Muscle layer of colon (tissue), 2 donors: Measurements from ENCODE around the gene UBE2G1.
"Not testable (repeated sequence)": the region's sequence is repeated elsewhere in the genome, so short reads cannot be mapped to it uniquely, and the experiment has no call there.

ENCODE experiments used
- H3K27ac ChIP-seq: one replicate; pipeline ENCODE4 v1.7.0; 2013; ENCODE audit warnings: low read depth, mild to moderate bottlenecking, low read length, moderate library complexity
- H3K27me3 ChIP-seq, 2 donors: one replicate each; pipeline ENCODE4 v1.7.0; 2013; ENCODE audit warnings: low read length in 2 of 2, mild to moderate bottlenecking in 2 of 2; ENCODE audit not compliant: insufficient read depth in 2 of 2, control insufficient read depth in 1 of 2
- H3K36me3 ChIP-seq: one replicate; pipeline ENCODE4 v1.7.0; 2013; ENCODE audit warnings: mild to moderate bottlenecking, low read length; ENCODE audit not compliant: insufficient read depth
- H3K4me1 ChIP-seq: one replicate; pipeline ENCODE4 v1.7.0; 2013; ENCODE audit warnings: mild to moderate bottlenecking, low read length; ENCODE audit not compliant: insufficient read depth
- H3K4me3 ChIP-seq, 2 donors: one replicate each; pipeline ENCODE4 v1.7.0; 2013; ENCODE audit warnings: low read length in 2 of 2, low read depth in 1 of 2, mild to moderate bottlenecking in 1 of 2, moderate library complexity in 1 of 2
- H3K9ac ChIP-seq: one replicate; pipeline ENCODE4 v1.7.0; 2013; ENCODE audit warnings: low read length
- H3K9me3 ChIP-seq: one replicate; pipeline ENCODE4 v1.7.0; 2013; ENCODE audit warnings: mild to moderate bottlenecking, low read length
- donor health status: abdominal sarcoma.
- donor health status: Adenocarcinoma of cecum.

The UBE2G1 gene

DNA sequence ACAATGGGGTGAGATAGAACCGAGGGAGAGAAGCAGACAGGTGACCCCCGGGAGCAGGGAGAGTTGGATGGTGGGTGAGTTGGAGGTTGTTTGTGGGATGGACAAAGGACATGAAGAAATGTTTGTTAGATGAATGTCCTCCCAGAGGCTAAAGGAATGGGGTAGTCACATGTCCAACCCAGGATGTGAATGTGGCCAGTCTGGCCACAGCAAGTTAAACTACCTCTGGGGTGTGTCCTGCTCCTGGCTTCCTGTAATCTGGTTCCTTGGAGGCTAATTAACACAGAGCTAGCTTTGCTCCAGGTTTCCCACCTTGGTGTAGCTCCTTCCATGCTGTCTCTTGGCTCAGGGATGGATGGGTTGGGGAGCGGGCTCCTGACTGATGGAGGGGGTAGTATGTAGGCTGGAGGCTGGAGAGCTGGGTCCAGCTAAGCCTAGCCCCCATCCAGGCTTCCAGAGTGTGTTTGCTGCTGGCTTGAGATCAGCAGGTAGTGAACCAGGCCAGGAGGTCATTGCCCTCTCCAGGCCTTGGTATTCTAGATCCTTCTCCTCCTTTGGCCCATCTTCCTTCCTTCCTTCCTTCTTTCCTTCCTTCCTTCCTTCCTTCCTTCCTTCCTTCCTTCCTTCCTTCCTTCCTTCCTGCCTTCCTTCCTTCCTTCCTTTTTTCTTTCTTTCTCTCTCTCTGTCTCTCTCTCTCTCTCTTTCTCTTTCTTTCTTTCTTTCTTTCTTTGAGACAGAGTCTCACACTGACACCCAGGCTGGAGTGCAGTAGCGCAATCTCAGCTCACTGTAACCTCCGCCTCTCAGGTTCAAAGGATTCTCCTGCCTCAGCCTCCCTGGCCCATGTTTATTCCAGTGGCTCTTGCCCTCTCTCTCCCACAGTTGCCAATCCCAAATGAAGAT, 28.0 kb upstream of the UBE2G1 start:
- H3K4me3 ChIP-seq, result no peak overlapping the region
- no peaks in the 10 kb centered on the region for H3K4me1 ChIP-seq
- no peak overlapping the region for H3K9ac ChIP-seq
- H3K27me3 ChIP-seq, result no peaks in the 10 kb centered on the region
- H3K27ac ChIP-seq, result no peak overlapping the region
- H3K9me3 ChIP-seq, result no peaks in the 10 kb centered on the region
- H3K36me3 ChIP-seq, result no peaks in the 10 kb centered on the region

DNA sequence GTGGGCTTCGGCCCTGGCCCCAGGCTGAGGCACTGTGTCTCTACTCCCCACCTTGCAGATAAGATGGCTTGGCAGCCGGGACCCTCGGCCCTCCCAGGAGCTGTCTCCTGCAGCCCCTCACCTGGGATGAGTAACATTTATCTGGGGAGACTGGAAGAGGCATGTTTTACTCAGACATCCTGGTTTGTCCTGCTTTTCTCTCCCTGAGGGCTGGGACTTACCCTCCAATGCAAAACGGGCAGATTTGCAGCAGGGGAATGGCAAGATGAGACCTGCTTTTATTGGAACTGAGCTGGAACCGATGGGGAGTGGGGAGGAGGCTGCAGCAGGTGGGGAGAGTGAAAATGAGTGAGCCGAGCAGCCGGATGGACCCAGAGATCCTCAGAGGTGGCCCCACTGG, 27.3 kb upstream of the UBE2G1 start:
- H3K4me3 ChIP-seq, result no peak overlapping the region
- no peaks in the 10 kb centered on the region for H3K4me1 ChIP-seq
- no peaks in the 10 kb centered on the region for H3K9me3 ChIP-seq
- no peaks in the 10 kb centered on the region for H3K36me3 ChIP-seq
- no peak overlapping the region for H3K27ac ChIP-seq
- no peak overlapping the region for H3K9ac ChIP-seq
- no peaks in the 10 kb centered on the region for H3K27me3 ChIP-seq

DNA sequence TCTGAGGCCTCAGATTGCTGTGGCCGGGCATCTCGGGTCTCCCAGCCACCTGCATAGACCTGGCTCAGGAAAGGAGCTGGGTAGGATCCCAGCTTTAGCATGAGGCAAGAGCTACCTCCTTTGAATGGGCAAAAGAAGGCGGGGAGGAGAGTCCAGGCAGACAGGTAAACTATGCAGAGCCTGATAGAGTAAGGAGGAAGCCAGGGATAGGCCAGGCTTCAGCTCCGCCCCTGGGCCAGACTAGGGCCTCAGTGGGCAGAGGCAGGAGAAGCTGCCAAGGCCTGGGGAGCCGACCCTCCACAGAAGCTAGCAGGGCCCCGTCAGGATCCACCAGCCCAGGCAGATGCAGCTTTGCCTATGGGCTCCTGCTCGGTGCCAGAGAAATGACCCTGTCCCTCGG, 22.6 kb upstream of the UBE2G1 start:
- H3K36me3 ChIP-seq, result no peaks in the 10 kb centered on the region
- H3K4me1 ChIP-seq, result no peaks in the 10 kb centered on the region
- H3K9me3 ChIP-seq, result no peaks in the 10 kb centered on the region
- H3K4me3 ChIP-seq, result no peak overlapping the region
- no peak overlapping the region for H3K27ac ChIP-seq
- no peak overlapping the region for H3K9ac ChIP-seq
- H3K27me3 ChIP-seq, result no peaks in the 10 kb centered on the region

DNA sequence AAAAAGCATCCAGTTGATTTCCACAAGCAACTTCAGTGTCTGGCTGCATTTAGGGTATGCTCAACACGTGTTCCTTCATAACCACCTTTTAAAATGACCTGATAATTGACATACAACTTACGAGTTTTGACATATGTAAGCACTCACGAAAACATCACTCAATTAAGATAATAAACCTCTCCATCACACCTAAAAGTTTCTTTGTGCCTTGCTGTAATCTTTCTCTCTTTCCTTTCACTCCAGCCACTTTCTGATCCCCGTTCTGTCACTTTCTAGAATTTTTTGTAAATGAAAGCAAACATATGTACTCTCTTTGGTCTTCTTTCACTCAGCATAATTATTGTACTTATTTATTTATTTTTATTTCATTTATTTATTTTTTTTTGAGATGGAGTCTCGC, 20.7 kb upstream of the UBE2G1 start:
- Histone ChIP-seq H3K27ac (no peak overlapping the region), H3K9me3 (no peaks in the 10 kb centered on the region), H3K9ac (no peak overlapping the region), H3K4me3 (no peak overlapping the region), H3K36me3 (no peaks in the 10 kb centered on the region), H3K4me1 (no peaks in the 10 kb centered on the region), H3K27me3 (no peaks in the 10 kb centered on the region)

DNA sequence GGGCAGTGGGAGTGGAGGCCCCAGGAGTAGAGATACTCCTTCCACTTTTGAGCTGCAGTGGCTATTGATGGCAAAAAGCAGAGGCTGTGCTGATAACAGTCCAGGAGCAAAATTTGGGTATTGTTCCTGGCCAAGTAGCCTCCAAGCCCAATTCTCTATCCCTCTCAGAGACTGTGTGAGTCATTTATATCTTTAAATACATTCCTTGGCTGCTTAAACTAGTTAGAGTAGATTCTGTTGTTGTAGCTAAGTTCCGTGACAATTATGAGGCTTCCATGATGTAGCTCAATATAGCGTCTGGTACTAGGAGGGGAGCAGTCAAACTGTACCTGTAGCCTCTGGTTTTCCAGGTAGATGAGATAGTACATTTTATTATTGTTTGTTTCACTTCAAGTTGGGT, 19.9 kb upstream of the UBE2G1 start:
- H3K9me3 ChIP-seq, result no peaks in the 10 kb centered on the region
- H3K9ac ChIP-seq, result no peak overlapping the region
- no peaks in the 10 kb centered on the region for H3K27me3 ChIP-seq
- no peaks in the 10 kb centered on the region for H3K36me3 ChIP-seq
- H3K27ac ChIP-seq, result no peak overlapping the region
- H3K4me3 ChIP-seq, result no peak overlapping the region
- H3K4me1 ChIP-seq, result no peaks in the 10 kb centered on the region

DNA sequence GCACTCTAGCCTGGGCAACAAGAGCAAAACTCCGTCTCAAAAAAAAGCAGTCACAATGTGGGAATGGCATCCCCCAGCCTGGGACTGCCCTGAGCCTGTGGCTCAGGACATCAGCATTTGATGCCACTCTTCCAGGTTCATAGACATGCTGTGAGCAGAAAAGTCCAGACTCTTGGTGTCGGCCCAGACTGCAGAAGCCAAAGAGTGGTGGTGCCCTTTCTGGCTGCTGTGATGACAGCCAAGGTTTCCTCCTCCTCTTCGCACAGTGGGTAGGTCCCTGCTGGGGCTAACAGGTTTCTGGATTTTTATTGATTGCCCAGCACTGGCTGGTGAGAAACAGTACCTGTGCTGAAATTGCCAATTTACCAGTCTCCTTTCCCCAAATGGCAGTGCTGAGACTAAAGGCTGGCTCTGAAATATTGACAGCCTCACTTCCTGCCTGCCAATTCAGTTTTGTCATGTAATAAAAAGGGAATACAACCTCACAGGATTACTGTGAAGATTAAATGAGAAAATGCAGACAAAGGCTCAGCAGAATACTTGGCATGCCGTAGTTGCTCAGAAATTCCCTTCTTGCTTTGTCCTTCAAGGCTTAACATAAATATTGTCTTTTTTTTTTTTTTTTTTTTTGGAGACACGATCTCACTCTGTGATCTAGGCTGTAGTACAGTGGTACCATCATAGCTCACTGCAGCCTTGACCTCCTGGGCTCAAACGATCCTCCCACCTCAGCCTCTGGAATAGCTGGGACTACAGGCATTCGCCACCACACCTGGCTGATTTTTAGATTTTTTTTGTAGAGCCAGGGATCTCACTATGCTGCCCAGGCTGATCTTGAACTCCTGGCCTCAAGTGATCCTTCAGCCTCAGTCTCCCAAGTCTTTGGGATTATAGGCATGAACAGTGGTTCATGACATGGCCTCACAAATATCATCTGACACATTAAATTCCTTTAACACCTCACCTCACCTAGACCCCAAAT, 15.5 kb upstream of the UBE2G1 start:
- H3K9ac ChIP-seq, result no peak overlapping the region
- no peak overlapping the region for H3K27ac ChIP-seq
- no peaks in the 10 kb centered on the region for H3K4me1 ChIP-seq
- no peaks in the 10 kb centered on the region for H3K9me3 ChIP-seq
- H3K4me3 ChIP-seq, result no peak overlapping the region
- H3K36me3 ChIP-seq, result no peaks in the 10 kb centered on the region
- no peaks in the 10 kb centered on the region for H3K27me3 ChIP-seq

DNA sequence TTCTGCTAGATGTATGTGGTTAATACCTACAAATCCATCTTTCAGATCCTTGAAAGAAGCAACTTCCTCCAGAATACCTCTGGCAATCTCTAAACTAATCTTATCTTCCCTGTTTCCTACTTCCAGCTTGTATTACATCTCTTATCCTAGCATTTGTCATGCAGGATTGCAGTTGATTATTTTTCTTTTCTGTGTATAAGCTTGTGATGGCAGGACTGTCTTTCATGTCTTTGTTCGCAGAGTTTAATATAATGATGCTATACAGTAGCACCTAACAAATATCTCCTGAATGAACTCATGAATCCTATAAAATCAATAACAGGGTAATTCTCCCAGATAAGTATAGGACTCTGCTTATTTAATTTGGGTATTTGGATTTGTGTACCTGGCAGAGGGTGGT, 12.2 kb upstream of the UBE2G1 start:
- H3K4me3 ChIP-seq, result no peak overlapping the region
- no peaks in the 10 kb centered on the region for H3K27me3 ChIP-seq
- H3K9ac ChIP-seq, result no peak overlapping the region
- no peaks in the 10 kb centered on the region for H3K4me1 ChIP-seq
- no peak overlapping the region for H3K27ac ChIP-seq
- no peaks in the 10 kb centered on the region for H3K9me3 ChIP-seq
- no peaks in the 10 kb centered on the region for H3K36me3 ChIP-seq

DNA sequence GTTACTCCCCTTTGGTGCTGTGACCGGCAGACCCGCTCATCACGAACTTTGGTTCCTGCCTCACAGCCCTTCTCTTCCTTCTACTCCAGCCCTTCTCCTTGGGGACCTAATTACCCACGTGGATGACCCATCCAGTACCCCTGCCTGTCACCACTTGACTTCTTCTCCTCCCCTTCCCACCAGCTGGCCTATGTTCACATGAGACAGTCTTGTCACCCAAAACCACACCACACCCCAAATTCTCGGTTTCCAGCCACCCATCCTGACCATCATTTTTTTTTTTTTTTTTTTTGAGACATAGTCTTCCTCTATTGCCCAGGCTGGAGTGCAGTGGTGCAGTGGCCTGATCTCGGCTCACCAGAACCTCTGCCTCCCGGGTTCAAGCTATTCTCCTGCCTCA, 10.8 kb upstream of the UBE2G1 start:
- not testable (repeated sequence) for H3K9me3 ChIP-seq

DNA sequence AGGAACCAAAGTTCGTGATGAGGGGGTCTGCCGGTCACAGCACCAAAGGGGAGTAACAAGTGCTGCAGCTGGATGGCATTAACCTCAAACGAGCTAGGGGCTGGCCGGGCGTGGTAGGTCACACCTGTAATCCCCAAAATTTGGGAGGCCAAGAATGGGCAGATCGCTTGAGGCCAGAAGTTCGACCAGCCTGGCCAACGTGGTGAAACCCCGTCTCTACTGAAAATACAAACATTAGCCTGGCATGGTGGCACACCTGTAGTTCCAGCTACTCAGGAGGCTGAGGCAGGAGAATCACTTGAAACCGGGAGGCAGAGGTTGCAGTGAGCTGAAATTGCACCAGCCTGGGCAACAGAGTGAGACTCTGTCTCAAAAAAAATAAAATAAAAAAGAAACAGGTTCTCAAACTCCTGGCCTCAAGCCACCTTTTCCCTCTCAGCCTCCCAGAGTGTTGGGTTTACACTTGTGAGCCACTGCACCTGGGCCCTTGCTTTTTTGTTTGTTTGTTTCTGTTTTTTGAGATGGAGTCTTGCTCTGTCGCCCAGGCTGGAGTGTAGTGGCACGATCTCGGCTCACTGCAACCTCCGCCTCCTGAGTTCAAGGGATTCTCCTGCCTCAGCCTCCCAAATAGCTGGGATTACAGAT, 9.4 kb upstream of the UBE2G1 start:
- H3K36me3 ChIP-seq, H3K9me3 ChIP-seq, H3K9ac ChIP-seq, H3K27me3 ChIP-seq, H3K4me3 ChIP-seq, H3K4me1 ChIP-seq, H3K27ac ChIP-seq: not testable (repeated sequence)

More for the DNA sequence above, 10.8 kb upstream of the UBE2G1 start:
- not testable (repeated sequence) for H3K27ac ChIP-seq, H3K4me1 ChIP-seq, H3K36me3 ChIP-seq, H3K27me3 ChIP-seq, H3K4me3 ChIP-seq, H3K9ac ChIP-seq

DNA sequence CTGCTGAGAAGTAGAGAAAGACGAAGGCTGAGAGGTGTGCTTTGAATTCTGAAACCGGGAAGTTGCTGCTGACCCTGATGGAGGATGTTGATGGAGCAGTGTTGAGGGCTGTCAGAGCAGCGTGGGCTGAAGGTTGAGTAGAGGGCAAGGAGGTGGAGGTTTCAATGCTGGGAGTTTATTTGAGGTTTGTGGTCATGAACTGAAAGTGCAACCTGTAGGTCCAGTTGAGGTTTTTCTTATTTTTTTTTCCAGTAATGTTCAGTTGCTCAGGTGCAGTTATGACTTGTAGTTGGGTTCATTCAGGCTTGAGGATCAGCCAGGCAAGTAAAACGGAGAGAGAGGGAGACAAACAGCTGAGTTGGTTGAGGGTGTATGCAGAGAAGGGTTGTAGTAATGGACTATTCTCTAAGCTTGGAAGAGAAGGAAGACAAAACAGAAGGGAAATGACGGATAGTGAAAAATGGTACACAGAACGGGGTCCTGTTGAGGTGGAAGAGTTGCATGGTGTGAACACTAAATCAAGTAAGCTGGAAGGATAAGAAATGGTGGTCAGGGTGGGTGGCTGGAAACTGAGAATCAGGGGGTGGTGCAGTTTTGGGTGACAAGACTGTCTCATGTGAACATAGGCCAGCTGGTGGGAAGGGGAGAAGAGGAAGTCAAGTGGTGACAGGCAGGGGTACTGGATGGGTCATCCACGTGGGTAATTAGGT, 8.7 kb upstream of the UBE2G1 start:
- Histone ChIP-seq H3K36me3 (no peaks in the 10 kb centered on the region), H3K27me3 (no peaks in the 10 kb centered on the region), H3K9me3 (no peaks in the 10 kb centered on the region), H3K9ac (no peak overlapping the region), H3K27ac (no peak overlapping the region), H3K4me3 (no peak overlapping the region), H3K4me1 (no peaks in the 10 kb centered on the region)
